ENCODE data around the gene CIT. TPM values are rescaled to one million over a fixed set of nuclear protein-coding genes. Genes with fewer than 3 reads are reported as not detected.

Gene CIT
- total RNA-seq, 2 experiments from 2014 or later: 43.3 to 48.4 TPM

GRCh38 chr12:119679081-119679480, 198.0 kb downstream of the CIT start:
- H3K36me3 Mint-ChIP-seq (ENCODE audit: low read depth): peaks cover 49% of the 10 kb centered on the region
- peaks cover 25% of the 10 kb centered on the region for H3K4me1 Mint-ChIP-seq (ENCODE audit: low read depth)
- ChIA-PET POLR2A (interaction anchor here (0.7 kb wide), 1 partner anchor 61 kb away, joined by 3 read pairs; no protein-coding TSS in a partner anchor), CTCF (interaction anchor here (0.9 kb wide), 1 partner anchor 11 kb away, joined by 3 read pairs; the partner anchor contains the start of gene PRKAB1)
- DNase-seq (no peak), ATAC-seq (no peak)
- no peaks in the 10 kb centered on the region for H3K27me3 Mint-ChIP-seq
- H3K9me3 Mint-ChIP-seq: no peaks in the 10 kb centered on the region
- no peak overlapping the region for H3K4me3 Mint-ChIP-seq
- H3K27ac Mint-ChIP-seq: no peak overlapping the region
- intact Hi-C loops (cut with micrococcal nuclease): no loop called here
- TF ChIP-seq, protein P1, sequence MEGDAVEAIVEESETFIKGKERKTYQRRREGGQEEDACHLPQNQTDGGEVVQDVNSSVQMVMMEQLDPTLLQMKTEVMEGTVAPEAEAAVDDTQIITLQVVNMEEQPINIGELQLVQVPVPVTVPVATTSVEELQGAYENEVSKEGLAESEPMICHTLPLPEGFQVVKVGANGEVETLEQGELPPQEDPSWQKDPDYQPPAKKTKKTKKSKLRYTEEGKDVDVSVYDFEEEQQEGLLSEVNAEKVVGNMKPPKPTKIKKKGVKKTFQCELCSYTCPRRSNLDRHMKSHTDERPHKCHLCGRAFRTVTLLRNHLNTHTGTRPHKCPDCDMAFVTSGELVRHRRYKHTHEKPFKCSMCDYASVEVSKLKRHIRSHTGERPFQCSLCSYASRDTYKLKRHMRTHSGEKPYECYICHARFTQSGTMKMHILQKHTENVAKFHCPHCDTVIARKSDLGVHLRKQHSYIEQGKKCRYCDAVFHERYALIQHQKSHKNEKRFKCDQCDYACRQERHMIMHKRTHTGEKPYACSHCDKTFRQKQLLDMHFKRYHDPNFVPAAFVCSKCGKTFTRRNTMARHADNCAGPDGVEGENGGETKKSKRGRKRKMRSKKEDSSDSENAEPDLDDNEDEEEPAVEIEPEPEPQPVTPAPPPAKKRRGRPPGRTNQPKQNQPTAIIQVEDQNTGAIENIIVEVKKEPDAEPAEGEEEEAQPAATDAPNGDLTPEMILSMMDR (IDR thresholded peaks at IDR 0.05): no peak

GRCh38 chr12:119678459-119678858, 198.7 kb downstream of the CIT start:
- TF ChIP-seq, protein P1 (IDR thresholded peaks at IDR 0.05): no peak
- CTCF ChIA-PET: interaction anchor here (0.9 kb wide), 1 partner anchor 11 kb away, joined by 3 read pairs; the partner anchor contains the start of gene PRKAB1

GRCh38 chr12:119676573-119676972, 200.5 kb downstream of the CIT start:
- DNase-seq (no peak), ATAC-seq (no peak)
- POLR2A ChIA-PET: no interaction called here
- peaks cover 73% of the 10 kb centered on the region for H3K36me3 Mint-ChIP-seq (ENCODE audit: low read depth)
- H3K27me3 Mint-ChIP-seq: no peaks in the 10 kb centered on the region
- H3K4me1 Mint-ChIP-seq (ENCODE audit: low read depth): peaks cover 33% of the 10 kb centered on the region
- CTCF ChIA-PET: no interaction called here
- no peaks in the 10 kb centered on the region for H3K9me3 Mint-ChIP-seq
- peak overlapping the region; percentile 8 for H3K27ac Mint-ChIP-seq
- H3K4me3 Mint-ChIP-seq: no peak overlapping the region
- intact Hi-C loops (cut with micrococcal nuclease): no loop called here
- TF ChIP-seq, protein P1 (IDR thresholded peaks at IDR 0.05): no peak

More at GRCh38 chr12:119678459-119678858, 198.7 kb downstream of the CIT start:
- intact Hi-C loops (cut with micrococcal nuclease): no loop called here
- Mint-ChIP-seq H3K36me3 (ENCODE audit: low read depth) (peaks cover 55% of the 10 kb centered on the region), H3K4me3 (no peak overlapping the region), H3K9me3 (no peaks in the 10 kb centered on the region), H3K27me3 (no peaks in the 10 kb centered on the region), H3K27ac (no peak overlapping the region), H3K4me1 (ENCODE audit: low read depth) (peaks cover 31% of the 10 kb centered on the region)
- POLR2A ChIA-PET: interaction anchor here (0.7 kb wide), 1 partner anchor 62 kb away, joined by 3 read pairs; no protein-coding TSS in a partner anchor
- no peak for ATAC-seq
- no peak for DNase-seq

DNA sequence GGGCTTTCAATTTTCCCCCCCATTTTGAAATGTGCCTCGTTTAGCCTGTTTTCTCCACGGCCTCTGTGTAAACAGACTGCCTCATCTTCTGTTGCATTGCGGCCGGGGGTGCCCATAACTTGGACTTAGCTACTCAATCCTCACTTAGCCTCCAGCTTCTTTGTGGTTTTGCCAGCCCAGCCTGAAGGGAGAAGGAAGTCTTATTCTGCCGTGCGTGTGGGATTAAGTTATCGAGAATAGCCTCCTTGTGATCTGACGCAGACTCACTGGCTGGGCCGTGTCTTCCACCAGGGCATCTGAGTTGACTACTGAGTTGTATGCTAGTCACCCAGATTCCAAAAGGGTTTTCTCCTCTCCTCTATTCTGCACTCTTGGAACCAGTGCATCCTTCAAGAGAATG, 201.1 kb downstream of the CIT start:
- intact Hi-C loops (cut with micrococcal nuclease): no loop called here
- Mint-ChIP-seq H3K27me3 (no peaks in the 10 kb centered on the region), H3K4me1 (ENCODE audit: low read depth) (peaks cover 39% of the 10 kb centered on the region), H3K36me3 (ENCODE audit: low read depth) (peaks cover 78% of the 10 kb centered on the region), H3K9me3 (no peaks in the 10 kb centered on the region), H3K4me3 (no peak overlapping the region), H3K27ac (peak overlapping the region; percentile 5)
- ChIA-PET CTCF (interaction anchor here (1.7 kb wide), 1 partner anchor 227 kb away, joined by 5 read pairs; no protein-coding TSS in a partner anchor), POLR2A (no interaction called here)
- TF ChIP-seq, protein P1 (IDR thresholded peaks at IDR 0.05): no peak
- DNase-seq (no peak), ATAC-seq (no peak)

DNA sequence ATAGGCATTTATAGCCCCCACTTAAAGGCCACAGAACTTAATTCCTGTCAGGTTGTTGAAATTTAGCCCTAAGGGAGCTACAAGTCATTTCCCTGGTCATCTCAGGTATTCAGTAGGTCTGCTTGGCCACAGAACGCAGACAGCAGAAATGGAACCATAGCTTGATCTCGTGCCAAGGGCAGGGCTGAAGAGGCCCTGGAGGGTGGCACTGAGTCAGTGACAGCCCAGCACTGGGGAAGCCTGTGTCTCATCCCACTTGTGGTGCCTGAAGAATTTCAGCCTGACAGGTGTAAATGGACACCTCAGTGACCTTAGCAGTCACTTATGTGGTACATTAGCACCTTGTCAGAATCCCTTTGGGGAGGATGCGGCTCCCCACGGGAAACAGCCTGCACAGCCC, 202.6 kb downstream of the CIT start:
- intact Hi-C loops (cut with micrococcal nuclease): no loop called here
- DNase-seq (no peak), ATAC-seq (no peak)
- ChIA-PET CTCF (interaction anchor here (0.9 to 1.7 kb wide), 3 partner anchors 9 to 228 kb away, joined by 3 to 5 read pairs (median 3); no protein-coding TSS in a partner anchor), POLR2A (no interaction called here)
- Mint-ChIP-seq H3K4me3 (no peak overlapping the region), H3K9me3 (no peaks in the 10 kb centered on the region), H3K4me1 (ENCODE audit: low read depth) (peaks cover 53% of the 10 kb centered on the region), H3K27ac (peak overlapping the region; percentile 96), H3K36me3 (ENCODE audit: low read depth) (peaks cover 85% of the 10 kb centered on the region), H3K27me3 (no peaks in the 10 kb centered on the region)
- TF ChIP-seq, protein P1 (IDR thresholded peaks at IDR 0.05): no peak

Data from activated CD8-positive, alpha-beta T cell treated with anti-CD3 and anti-CD28 coated beads for 36 hours (primary cell).